HepG2 (cell line): ENCODE results near the gene NAT9. TPM values are rescaled to one million over a fixed set of nuclear protein-coding genes. Genes with fewer than 3 reads are reported as not detected.

Source experiments
- GZF1 ChIP-seq: sonication (generic); formaldehyde crosslinking; IDR thresholded peaks from 2 replicates; pipeline ENCODE4 v1.5.1; 2020; ENCODE audit warnings: mild to moderate bottlenecking, missing genetic modification reagents
- HIVEP1 ChIP-seq: sonication (generic); formaldehyde crosslinking; IDR thresholded peaks from 2 replicates; pipeline ENCODE4 v1.4.0; 2020; ENCODE audit warnings: mild to moderate bottlenecking, missing genetic modification reagents
- HOXA5 ChIP-seq: sonication (generic); formaldehyde crosslinking; IDR thresholded peaks from 2 replicates; pipeline ENCODE4 v1.4.0; 2020; ENCODE audit warnings: missing genetic modification reagents
- KAT7 ChIP-seq: IDR thresholded peaks from 2 replicates; pipeline ENCODE4 v1.6.1; 2018; ENCODE audit warnings: borderline replicate concordance, missing compliant biosample characterization
- PREB ChIP-seq: sonication (generic); formaldehyde crosslinking; IDR thresholded peaks from 2 replicates; pipeline ENCODE4 v1.4.0; 2020; ENCODE audit warnings: missing genetic modification reagents
- ZNF160 ChIP-seq: sonication (generic); formaldehyde crosslinking; IDR thresholded peaks from 2 replicates; pipeline ENCODE4 v1.8.0; 2022; ENCODE audit warnings: mild to moderate bottlenecking, inconsistent platforms, missing genetic modification reagents
- ZNF563 ChIP-seq: sonication (generic); formaldehyde crosslinking; IDR thresholded peaks from 2 replicates; pipeline ENCODE4 v1.8.0; 2022; ENCODE audit warnings: mild to moderate bottlenecking, moderate library complexity, missing genetic modification reagents
- polyA plus RNA-seq, 8 experiments: library from polyadenylated mRNA; depleted of rRNA in 3 of 8; stranded (reverse) in 7 of 8; unstranded in 1 of 8; fragments of >200 nt; fragmentation: Illumina TruSeq in 4 of 8; extraction: Trizol in 4 of 8; gene quantifications; 2 replicates each; pipeline versions ENCODE4 v1.2.1 to v1.2.3, GENCODE V29; 2011 to 2016; ENCODE audit warnings: low read depth in 4 of 8, missing spikeins in 1 of 8, mixed read lengths in 1 of 8; ENCODE audit not compliant: insufficient read depth in 1 of 8
- total RNA-seq, 5 experiments: library from RNA; depleted of rRNA; stranded (reverse); fragments of >200 nt; fragmentation: Illumina TruSeq; extraction: Trizol; gene quantifications; 2 replicates each; pipeline ENCODE4 v1.2.3, GENCODE V29; 2016; ENCODE audit warnings: low read depth in 1 of 5
- TF ChIP-seq, protein P1 (sequence below): sonication (generic); formaldehyde crosslinking; IDR thresholded peaks from 2 replicates; pipeline ENCODE4 v1.4.0; 2020; ENCODE audit warnings: mild to moderate bottlenecking, low read depth, missing genetic modification reagents
- TF ChIP-seq, protein P2 (sequence below): sonication (generic); formaldehyde crosslinking; IDR thresholded peaks from 2 replicates; pipeline ENCODE4 v1.5.0; 2020; ENCODE audit warnings: mild to moderate bottlenecking, missing genetic modification reagents, borderline replicate concordance

The NAT9 gene
- total and polyA plus RNA-seq, 2 of the 13 experiments (the other 11 are each of a cell fraction or from before 2014, with no cell fraction given) = 39.7 to 44.2 TPM

- no peak; the same call in 1 of the 2 replicates for TF ChIP-seq PREB (CRISPR knock-in tag)
- peak; percentile 88 for TF ChIP-seq ZNF160 (CRISPR knock-in tag)
- peak; percentile 66 for TF ChIP-seq HIVEP1 (CRISPR knock-in tag)
- 0 out of 2 replicates have a peak, but pooled peaks have one; percentile 54 for TF ChIP-seq GZF1 (CRISPR knock-in tag)
- TF ChIP-seq, protein P1, sequence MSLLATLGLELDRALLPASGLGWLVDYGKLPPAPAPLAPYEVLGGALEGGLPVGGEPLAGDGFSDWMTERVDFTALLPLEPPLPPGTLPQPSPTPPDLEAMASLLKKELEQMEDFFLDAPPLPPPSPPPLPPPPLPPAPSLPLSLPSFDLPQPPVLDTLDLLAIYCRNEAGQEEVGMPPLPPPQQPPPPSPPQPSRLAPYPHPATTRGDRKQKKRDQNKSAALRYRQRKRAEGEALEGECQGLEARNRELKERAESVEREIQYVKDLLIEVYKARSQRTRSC (CRISPR knock-in tag) = 0 out of 2 replicates have a peak, but pooled peaks have one; percentile 68
- TF ChIP-seq, protein P2, sequence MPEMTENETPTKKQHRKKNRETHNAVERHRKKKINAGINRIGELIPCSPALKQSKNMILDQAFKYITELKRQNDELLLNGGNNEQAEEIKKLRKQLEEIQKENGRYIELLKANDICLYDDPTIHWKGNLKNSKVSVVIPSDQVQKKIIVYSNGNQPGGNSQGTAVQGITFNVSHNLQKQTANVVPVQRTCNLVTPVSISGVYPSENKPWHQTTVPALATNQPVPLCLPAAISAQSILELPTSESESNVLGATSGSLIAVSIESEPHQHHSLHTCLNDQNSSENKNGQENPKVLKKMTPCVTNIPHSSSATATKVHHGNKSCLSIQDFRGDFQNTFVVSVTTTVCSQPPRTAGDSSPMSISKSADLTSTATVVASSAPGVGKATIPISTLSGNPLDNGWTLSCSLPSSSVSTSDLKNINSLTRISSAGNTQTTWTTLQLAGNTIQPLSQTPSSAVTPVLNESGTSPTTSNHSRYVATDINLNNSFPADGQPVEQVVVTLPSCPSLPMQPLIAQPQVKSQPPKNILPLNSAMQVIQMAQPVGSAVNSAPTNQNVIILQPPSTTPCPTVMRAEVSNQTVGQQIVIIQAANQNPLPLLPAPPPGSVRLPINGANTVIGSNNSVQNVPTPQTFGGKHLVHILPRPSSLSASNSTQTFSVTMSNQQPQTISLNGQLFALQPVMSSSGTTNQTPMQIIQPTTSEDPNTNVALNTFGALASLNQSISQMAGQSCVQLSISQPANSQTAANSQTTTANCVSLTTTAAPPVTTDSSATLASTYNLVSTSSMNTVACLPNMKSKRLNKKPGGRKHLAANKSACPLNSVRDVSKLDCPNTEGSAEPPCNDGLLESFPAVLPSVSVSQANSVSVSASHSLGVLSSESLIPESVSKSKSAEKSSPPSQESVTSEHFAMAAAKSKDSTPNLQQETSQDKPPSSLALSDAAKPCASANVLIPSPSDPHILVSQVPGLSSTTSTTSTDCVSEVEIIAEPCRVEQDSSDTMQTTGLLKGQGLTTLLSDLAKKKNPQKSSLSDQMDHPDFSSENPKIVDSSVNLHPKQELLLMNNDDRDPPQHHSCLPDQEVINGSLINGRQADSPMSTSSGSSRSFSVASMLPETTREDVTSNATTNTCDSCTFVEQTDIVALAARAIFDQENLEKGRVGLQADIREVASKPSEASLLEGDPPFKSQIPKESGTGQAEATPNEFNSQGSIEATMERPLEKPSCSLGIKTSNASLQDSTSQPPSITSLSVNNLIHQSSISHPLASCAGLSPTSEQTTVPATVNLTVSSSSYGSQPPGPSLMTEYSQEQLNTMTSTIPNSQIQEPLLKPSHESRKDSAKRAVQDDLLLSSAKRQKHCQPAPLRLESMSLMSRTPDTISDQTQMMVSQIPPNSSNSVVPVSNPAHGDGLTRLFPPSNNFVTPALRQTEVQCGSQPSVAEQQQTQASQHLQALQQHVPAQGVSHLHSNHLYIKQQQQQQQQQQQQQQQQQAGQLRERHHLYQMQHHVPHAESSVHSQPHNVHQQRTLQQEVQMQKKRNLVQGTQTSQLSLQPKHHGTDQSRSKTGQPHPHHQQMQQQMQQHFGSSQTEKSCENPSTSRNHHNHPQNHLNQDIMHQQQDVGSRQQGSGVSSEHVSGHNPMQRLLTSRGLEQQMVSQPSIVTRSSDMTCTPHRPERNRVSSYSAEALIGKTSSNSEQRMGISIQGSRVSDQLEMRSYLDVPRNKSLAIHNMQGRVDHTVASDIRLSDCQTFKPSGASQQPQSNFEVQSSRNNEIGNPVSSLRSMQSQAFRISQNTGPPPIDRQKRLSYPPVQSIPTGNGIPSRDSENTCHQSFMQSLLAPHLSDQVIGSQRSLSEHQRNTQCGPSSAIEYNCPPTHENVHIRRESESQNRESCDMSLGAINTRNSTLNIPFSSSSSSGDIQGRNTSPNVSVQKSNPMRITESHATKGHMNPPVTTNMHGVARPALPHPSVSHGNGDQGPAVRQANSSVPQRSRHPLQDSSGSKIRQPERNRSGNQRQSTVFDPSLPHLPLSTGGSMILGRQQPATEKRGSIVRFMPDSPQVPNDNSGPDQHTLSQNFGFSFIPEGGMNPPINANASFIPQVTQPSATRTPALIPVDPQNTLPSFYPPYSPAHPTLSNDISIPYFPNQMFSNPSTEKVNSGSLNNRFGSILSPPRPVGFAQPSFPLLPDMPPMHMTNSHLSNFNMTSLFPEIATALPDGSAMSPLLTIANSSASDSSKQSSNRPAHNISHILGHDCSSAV = no peak
- peak; percentile 89 for TF ChIP-seq ZNF563 (CRISPR knock-in tag)
- peak; percentile 94 for TF ChIP-seq HOXA5
- peak; percentile 73; the same call in 1 of the 2 replicates for TF ChIP-seq KAT7 (CRISPR knock-in tag)
Measured at GRCh38 chr17:74748529-74749278, 27.4 kb downstream of the NAT9 start, which contains the start of gene NHERF1 (continued).
